DOHH2 (cell line): Measurements from ENCODE around the gene RXFP4.

ENCODE experiments used
- CTCF ChIP-seq: fragments of 200-600 bp; sonication (generic); IDR thresholded peaks from one replicate; pipeline ENCODE4 v1.5.1; 2014; ENCODE audit warnings: antibody characterized with exemption, mild to moderate bottlenecking, low read depth, low read length; ENCODE audit not compliant: poor library complexity, severe bottlenecking
- EZH2phosphoT487 ChIP-seq: fragments of 200-600 bp; sonication (generic); IDR thresholded peaks from 2 replicates; pipeline ENCODE4 v1.6.1; 2017; ENCODE audit warnings: borderline replicate concordance, mild to moderate bottlenecking, antibody characterized with exemption, low read length, moderate library complexity, mixed read lengths

GRCh38 chr1:155950829-155951228 lies 9.4 kb downstream of the RXFP4 start:
- TF ChIP-seq CTCF (no peak), EZH2phosphoT487 (no peak)
